IMR-90 (cell line): ENCODE data around the gene MFSD6. TPM values are rescaled to one million over a fixed set of nuclear protein-coding genes. Genes with fewer than 3 reads are reported as not detected.

Experiments
- ATAC-seq: fragments of 200-7000 bp; cut with Tn5 transposase; 2 replicates; pipeline ENCODE4 v1.9.1; 2020; ENCODE audit warnings: low read depth, mild to moderate bottlenecking, moderate library complexity
- BruUV-seq: library from RNA; stranded (reverse); fragments of 400-500 nt; replicated peaks from 2 replicates; lab custom pipeline; 2021; lab: Mats Ljungman, UMichigan
- CTCF ChIA-PET: fragments of 300-600 bp; formaldehyde crosslinking; extraction: SDS; loops from one replicate; lab custom pipeline; 2021; ENCODE audit warnings: antibody characterized with exemption; lab: Yijun Ruan, JAX
- POLR2A ChIA-PET: fragments of 300-600 bp; sonication (Branson Sonifier 250); formaldehyde crosslinking; loops from one replicate; lab custom pipeline; 2022; ENCODE audit warnings: antibody characterized with exemption; ENCODE audit not compliant: unreplicated experiment; lab: Charles Lee
- DNase-seq: peaks from one replicate; pipeline ENCODE4 v3.0.0; 2013
- H2AFZ ChIP-seq: replicated peaks from 2 replicates; pipeline ENCODE3; 2013; ENCODE audit warnings: low read length, mild to moderate bottlenecking; ENCODE audit not compliant: poor library complexity
- H2AK5ac ChIP-seq: 2 replicates; pipeline ENCODE4 v1.6.1; 2013; ENCODE audit warnings: low read depth, low read length, inconsistent platforms
- H2AK9ac ChIP-seq: replicated peaks from 2 replicates; pipeline ENCODE3; 2013; ENCODE audit warnings: mild to moderate bottlenecking, low read depth, low read length, moderate library complexity; ENCODE audit not compliant: poor library complexity
- H2BK120ac ChIP-seq: 2 replicates; pipeline ENCODE4 v1.6.1; 2013; ENCODE audit warnings: low read depth, low read length, inconsistent platforms
- H2BK15ac ChIP-seq: 3 replicates; pipeline ENCODE4 v1.6.1; 2013; ENCODE audit warnings: low read depth, low read length, inconsistent platforms
- H2BK20ac ChIP-seq: 2 replicates; pipeline ENCODE4 v1.6.1; 2013; ENCODE audit warnings: low read depth, mild to moderate bottlenecking, inconsistent platforms, low read length, moderate library complexity
- H2BK5ac ChIP-seq: 2 replicates; pipeline ENCODE4 v1.6.1; 2013; ENCODE audit warnings: mild to moderate bottlenecking, low read depth, low read length, inconsistent platforms; ENCODE audit not compliant: poor library complexity, severe bottlenecking
- H3K14ac ChIP-seq: replicated peaks from 2 replicates; pipeline ENCODE4 v1.6.1; 2013; ENCODE audit warnings: low read depth, low read length, inconsistent platforms
- H3K18ac ChIP-seq: 2 replicates; pipeline ENCODE4 v1.6.1; 2013; ENCODE audit warnings: low read depth, low read length, control low read depth
- H3K23ac ChIP-seq: 2 replicates; pipeline ENCODE4 v1.6.1; 2013; ENCODE audit warnings: low read depth, low read length, inconsistent platforms
- H3K27ac ChIP-seq: 2 replicates; pipeline ENCODE4 v1.5.1; 2013; ENCODE audit warnings: mild to moderate bottlenecking, control low read depth, low read length; ENCODE audit not compliant: insufficient read depth
- H3K27me3 ChIP-seq: 2 replicates; pipeline ENCODE4 v1.6.1; 2013; ENCODE audit warnings: low read length; ENCODE audit not compliant: control insufficient read depth, insufficient read depth
- H3K36me3 ChIP-seq: 2 replicates; pipeline ENCODE4 v1.6.1; 2013; ENCODE audit warnings: low read length, mixed read lengths; ENCODE audit not compliant: control insufficient read depth, insufficient read depth
- H3K4ac ChIP-seq: 2 replicates; pipeline ENCODE4 v1.6.1; 2013; ENCODE audit warnings: low read depth, low read length, inconsistent platforms
- H3K4me1 ChIP-seq: 2 replicates; pipeline ENCODE4 v1.6.1; 2013; ENCODE audit warnings: low read length, mixed read lengths; ENCODE audit not compliant: control insufficient read depth, insufficient read depth
- H3K4me2 ChIP-seq: 2 replicates; pipeline ENCODE4 v1.6.1; 2013; ENCODE audit warnings: low read depth, mild to moderate bottlenecking, control low read depth, low read length, moderate library complexity
- H3K4me3 ChIP-seq: 2 replicates; pipeline ENCODE4 v1.5.1; 2013; ENCODE audit warnings: low read depth, mild to moderate bottlenecking, control low read depth, low read length, moderate library complexity; ENCODE audit not compliant: insufficient read depth
- H3K56ac ChIP-seq: 2 replicates; pipeline ENCODE4 v1.6.1; 2013; ENCODE audit warnings: low read length, inconsistent platforms; ENCODE audit not compliant: insufficient read depth; ENCODE audit errors: extremely low read depth
- H3K79me1 ChIP-seq, 2 experiments: 2 replicates each; pipeline ENCODE4 v1.6.1; 2013; ENCODE audit warnings: low read length in 2 of 2, inconsistent platforms in 1 of 2, low read depth in 1 of 2
- H3K9ac ChIP-seq: 2 replicates; pipeline ENCODE4 v1.6.1; 2013; ENCODE audit warnings: low read depth, low read length, control low read depth
- H3K9me1 ChIP-seq: 2 replicates; pipeline ENCODE4 v1.6.1; 2013; ENCODE audit warnings: low read length, inconsistent platforms; ENCODE audit not compliant: insufficient read depth
- H3K9me3 ChIP-seq: 2 replicates; pipeline ENCODE4 v1.6.1; 2013; ENCODE audit warnings: low read length; ENCODE audit not compliant: control insufficient read depth, insufficient read depth
- H4K20me1 ChIP-seq: 2 replicates; pipeline ENCODE4 v1.6.1; 2013; ENCODE audit warnings: low read length, inconsistent platforms; ENCODE audit not compliant: insufficient read depth
- H4K5ac ChIP-seq: 2 replicates; pipeline ENCODE4 v1.6.1; 2013; ENCODE audit warnings: mild to moderate bottlenecking, low read depth, low read length, control low read depth
- H4K8ac ChIP-seq, 2 experiments: 2 replicates each; pipeline ENCODE4 v1.6.1; 2013; ENCODE audit warnings: low read depth in 2 of 2, low read length in 2 of 2, control low read depth in 1 of 2, inconsistent platforms in 1 of 2
- H4K91ac ChIP-seq: 2 replicates; pipeline ENCODE4 v1.6.1; 2013; ENCODE audit warnings: low read depth, low read length, inconsistent platforms; ENCODE audit not compliant: insufficient read depth
- BHLHE40 ChIP-seq: fragments of 150-350 bp; IDR thresholded peaks from 2 replicates; pipeline ENCODE4 v1.6.1; 2016; ENCODE audit warnings: mild to moderate bottlenecking, low read depth, low read length
- CEBPB ChIP-seq: IDR thresholded peaks from 2 replicates; pipeline ENCODE4 v1.6.1; 2012; ENCODE audit warnings: low read depth, low read length, improper control_type of control experiment
- CHD1 ChIP-seq: IDR thresholded peaks from 2 replicates; pipeline ENCODE4 v1.6.1; 2012; ENCODE audit warnings: low read depth, low read length, improper control_type of control experiment
- CTCF ChIP-seq: conservative IDR thresholded peaks from 2 replicates; pipeline ENCODE4 v1.5.1; 2012; ENCODE audit warnings: mild to moderate bottlenecking, low read depth, low read length, improper control_type of control experiment
- ELK1 ChIP-seq: fragments of 150-350 bp; IDR thresholded peaks from 2 replicates; pipeline ENCODE4 v1.6.1; 2016; ENCODE audit warnings: low read depth, mild to moderate bottlenecking, low read length, moderate library complexity, borderline replicate concordance
- MAFK ChIP-seq: IDR thresholded peaks from 2 replicates; pipeline ENCODE4 v1.6.1; 2012; ENCODE audit warnings: low read depth, low read length, improper control_type of control experiment
- MAZ ChIP-seq: IDR thresholded peaks from 2 replicates; pipeline ENCODE4 v1.6.1; 2012; ENCODE audit warnings: low read depth, mild to moderate bottlenecking, low read length, improper control_type of control experiment, moderate library complexity, borderline replicate concordance
- MXI1 ChIP-seq: IDR thresholded peaks from 2 replicates; pipeline ENCODE4 v1.6.1; 2012; ENCODE audit warnings: low read depth, mild to moderate bottlenecking, low read length, moderate library complexity, borderline replicate concordance
- NFE2L2 ChIP-seq: fragments of 150-350 bp; IDR thresholded peaks from 2 replicates; pipeline ENCODE4 v1.6.1; 2016; ENCODE audit warnings: low read depth, mild to moderate bottlenecking, low read length
- POLR2A ChIP-seq: IDR thresholded peaks from 2 replicates; pipeline ENCODE4 v1.6.1; 2012; ENCODE audit warnings: mild to moderate bottlenecking, low read depth, low read length
- RAD21 ChIP-seq: IDR thresholded peaks from 2 replicates; pipeline ENCODE4 v1.6.1; 2012; ENCODE audit warnings: low read length, improper control_type of control experiment
- RCOR1 ChIP-seq: IDR thresholded peaks from 2 replicates; pipeline ENCODE4 v1.6.1; 2012; ENCODE audit warnings: mild to moderate bottlenecking, low read length, improper control_type of control experiment; ENCODE audit not compliant: insufficient replicate concordance
- RFX5 ChIP-seq: IDR thresholded peaks from 2 replicates; pipeline ENCODE4 v1.8.0; 2012; ENCODE audit warnings: low read depth, mild to moderate bottlenecking, low read length, moderate library complexity
- SMC3 ChIP-seq: fragments of 150-350 bp; IDR thresholded peaks from 2 replicates; pipeline ENCODE4 v1.6.1; 2016; ENCODE audit warnings: low read depth, mild to moderate bottlenecking, antibody characterized with exemption, low read length, moderate library complexity
- WGBS, 2 experiments: methylation state at CpG; one replicate each; pipeline versions ENCODE4 v1.1.5 to v1.1.7; 2013; ENCODE audit warnings: missing lambda C conversion rate in 2 of 2; ENCODE audit not compliant: insufficient read length in 1 of 2; ENCODE audit errors: extremely low coverage in 2 of 2; 5-methylcytosine and 5-hydroxymethylcytosine counted together
- dilution Hi-C: fragments of 300-500 bp; cut with HindIII; formaldehyde crosslinking; loops from one replicate; pipeline ENCODE4 v1.14.3; 2018; ENCODE audit warnings: low sequenced_read_pairs; ENCODE audit not compliant: unreplicated experiment
- in situ Hi-C: fragments of 300-500 bp; cut with MboI; formaldehyde crosslinking; loops from 3 replicates; pipeline ENCODE4 v1.14.3; 2019; ENCODE audit warnings: low sequenced_read_pairs, inconsistent platforms, mixed read lengths
- intact Hi-C: fragments of 100-400 bp; cut with micrococcal nuclease; formaldehyde crosslinking; loops from 2 replicates; pipeline ENCODE4 v1.10.0; 2022
- polyA plus RNA-seq, 3 experiments: library from polyadenylated mRNA; depleted of rRNA; stranded (reverse); fragments of >200 nt; gene quantifications; 2 replicates each; pipeline ENCODE4 v1.2.3, GENCODE V29; 2012; ENCODE audit warnings: low replicate concordance in 1 of 3
- total RNA-seq: library from RNA; depleted of rRNA; stranded (reverse); fragments of >200 nt; gene quantifications from 2 replicates; pipeline ENCODE4 v1.2.3, GENCODE V29; 2012

Gene MFSD6
- total and polyA plus RNA-seq, 2 of the 4 experiments (the other 2 are of a cell fraction): 4.2 to 7.7 TPM

GRCh38 chr2:190529486-190530247, 121.5 kb downstream of the MFSD6 start:
- CTCF ChIA-PET: interaction anchor here (1.6 kb wide), 1 partner anchor 25 kb away, joined by 3 read pairs; no protein-coding TSS in a partner anchor
- WGBS, 2 experiments: no CpG with 5 or more reads among the region's 3 CpGs
- no peak for TF ChIP-seq MXI1
- no peak for TF ChIP-seq CEBPB
- no peak for TF ChIP-seq RFX5
- no peak for TF ChIP-seq CHD1
- TF ChIP-seq CTCF: no peak
- TF ChIP-seq ELK1: no peak
- TF ChIP-seq RCOR1: no peak
- no peak for TF ChIP-seq MAFK
- no peak for TF ChIP-seq MAZ
- no peak for TF ChIP-seq SMC3
- no peak for TF ChIP-seq RAD21
- no peak for TF ChIP-seq BHLHE40
- TF ChIP-seq NFE2L2: no peak
- TF ChIP-seq POLR2A: no peak

More at GRCh38 chr2:190529486-190530247, 121.5 kb downstream of the MFSD6 start:
- no peaks in the 10 kb centered on the region for H4K20me1 ChIP-seq
- POLR2A ChIA-PET: no interaction called here
- dilution Hi-C loops (no loop called here), in situ Hi-C loops (no loop called here), intact Hi-C loops (no loop called here)
- peaks cover 11% of the 10 kb centered on the region in 2 experiments for H3K79me1 ChIP-seq
- no peak overlapping the region for H2BK5ac ChIP-seq
- H3K4ac ChIP-seq: peak overlapping the region; percentile 44
- ATAC-seq: peak; percentile 10; the same call in 1 of the 2 replicates
- H3K56ac ChIP-seq: no peak overlapping the region
- H3K4me2 ChIP-seq: peak overlapping the region; percentile 4; the same call in 1 of the 2 replicates
- no peak overlapping the region for H3K4me3 ChIP-seq
- peak overlapping the region; percentile 18; the same call in 1 of the 2 replicates for H3K14ac ChIP-seq
- no peaks in the 10 kb centered on the region for H3K27me3 ChIP-seq
- H3K4me1 ChIP-seq: peaks cover 19% of the 10 kb centered on the region
- H2BK20ac ChIP-seq: peak overlapping the region; percentile 2
- H3K9ac ChIP-seq: no peak overlapping the region
- no peak overlapping the region for H2AK9ac ChIP-seq
- H3K9me3 ChIP-seq: peaks cover 5% of the 10 kb centered on the region; the same call in 1 of the 2 replicates
- no peak overlapping the region for H2AFZ ChIP-seq
- H3K9me1 ChIP-seq: peaks cover 18% of the 10 kb centered on the region
- H4K8ac ChIP-seq: 0 out of 4 replicates have a peak overlapping the region, but pooled peaks of 1 of the 2 experiments have one; percentile 4
- no peak overlapping the region for H4K91ac ChIP-seq
- H3K36me3 ChIP-seq: no peaks in the 10 kb centered on the region
- H3K27ac ChIP-seq: no peak overlapping the region
- peak overlapping the region; percentile 38 for H2BK120ac ChIP-seq
- H4K5ac ChIP-seq: 0 out of 2 replicates have a peak overlapping the region, but pooled peaks have one; percentile 18
- H2BK15ac ChIP-seq: no peak overlapping the region; the same call in 2 of the 3 replicates
- BruUV-seq: no TSS peak
- DNase-seq: peak; percentile 47
- H3K18ac ChIP-seq: peak overlapping the region; percentile 34
- H3K23ac ChIP-seq: no peak overlapping the region
- H2AK5ac ChIP-seq: peak overlapping the region; percentile 7; the same call in 1 of the 2 replicates
